ENCODE results near the gene RNF167.

The RNF167 gene

DNA sequence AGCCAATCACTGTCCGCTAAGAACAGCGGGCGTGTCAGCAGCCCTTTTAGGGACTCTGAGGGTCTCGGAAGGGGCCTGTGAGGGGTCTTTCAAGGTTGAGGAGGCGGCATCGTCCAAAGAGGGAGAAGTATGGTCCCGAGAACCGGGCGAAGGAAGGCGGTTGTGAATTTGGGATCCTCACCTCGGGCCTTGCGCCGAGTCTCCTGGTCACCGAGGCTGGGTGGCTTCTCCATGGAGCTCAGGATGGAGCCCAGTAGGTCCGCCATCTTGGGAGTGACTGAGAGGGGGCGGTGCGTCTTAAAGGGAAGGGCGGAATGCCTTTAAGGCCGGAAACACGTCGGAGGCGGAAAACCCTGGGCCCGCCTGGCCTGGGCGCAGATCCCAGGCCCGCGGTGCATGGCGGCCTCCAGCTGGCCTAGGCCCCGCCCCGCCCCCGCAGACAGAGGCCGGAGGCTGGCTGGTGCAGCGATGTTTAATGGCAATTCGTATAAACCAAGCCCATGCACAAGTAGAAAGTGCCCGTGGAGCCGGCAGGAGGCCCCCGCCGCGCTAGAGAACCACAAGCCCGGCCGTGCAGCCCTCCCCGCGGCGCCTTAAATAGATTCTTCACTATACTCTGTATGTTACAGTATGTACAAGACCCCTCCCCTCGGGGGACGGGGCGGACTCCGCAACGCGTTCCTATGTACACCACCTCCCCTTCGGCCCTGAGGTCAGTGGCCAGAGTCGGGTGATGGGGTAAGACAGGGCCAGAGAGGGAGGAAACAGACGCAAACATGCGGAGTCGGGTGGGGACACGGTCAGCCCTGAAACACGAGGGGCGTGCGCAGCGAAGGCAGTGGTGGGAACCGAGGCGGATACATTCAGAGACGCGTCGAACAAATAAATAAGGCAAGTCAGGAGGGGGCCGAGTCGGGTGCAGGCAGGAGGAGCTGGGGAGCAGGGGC lies 27.7 kb downstream of the RNF167 start, which contains the start of gene SPAG7 (continued):
- no peak for TF ChIP-seq HOXA7 (CRISPR knock-in tag; IDR thresholded peaks at IDR 0.05; ENCODE audit: borderline replicate concordance)
- no peak for TF ChIP-seq HOXC10 (CRISPR knock-in tag; IDR thresholded peaks at IDR 0.05)
- TF ChIP-seq ZNF112 (tag by site-specific recombination; IDR thresholded peaks at IDR 0.05) = no peak
- peak; percentile 98 for TF ChIP-seq ZNF335 (tag by site-specific recombination; conservative IDR thresholded peaks at IDR 0.05)
- TF ChIP-seq ZBTB10 (tag by site-specific recombination; IDR thresholded peaks at IDR 0.05) = 0 out of 2 replicates have a peak, but pooled peaks have one; percentile 20
- TF ChIP-seq, protein P1, sequence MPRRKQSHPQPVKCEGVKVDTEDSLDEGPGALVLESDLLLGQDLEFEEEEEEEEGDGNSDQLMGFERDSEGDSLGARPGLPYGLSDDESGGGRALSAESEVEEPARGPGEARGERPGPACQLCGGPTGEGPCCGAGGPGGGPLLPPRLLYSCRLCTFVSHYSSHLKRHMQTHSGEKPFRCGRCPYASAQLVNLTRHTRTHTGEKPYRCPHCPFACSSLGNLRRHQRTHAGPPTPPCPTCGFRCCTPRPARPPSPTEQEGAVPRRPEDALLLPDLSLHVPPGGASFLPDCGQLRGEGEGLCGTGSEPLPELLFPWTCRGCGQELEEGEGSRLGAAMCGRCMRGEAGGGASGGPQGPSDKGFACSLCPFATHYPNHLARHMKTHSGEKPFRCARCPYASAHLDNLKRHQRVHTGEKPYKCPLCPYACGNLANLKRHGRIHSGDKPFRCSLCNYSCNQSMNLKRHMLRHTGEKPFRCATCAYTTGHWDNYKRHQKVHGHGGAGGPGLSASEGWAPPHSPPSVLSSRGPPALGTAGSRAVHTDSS (tag by site-specific recombination; IDR thresholded peaks at IDR 0.05) = no peak
- TF ChIP-seq ZNF514 (tag by site-specific recombination; IDR thresholded peaks at IDR 0.05) = no peak
- no peak for TF ChIP-seq BCL11A (tag by site-specific recombination; IDR thresholded peaks at IDR 0.05; ENCODE audit: low read depth)
- no peak for TF ChIP-seq ZNF223 (tag by site-specific recombination; IDR thresholded peaks at IDR 0.05)
- no peak for TF ChIP-seq ZNF837 (tag by site-specific recombination; IDR thresholded peaks at IDR 0.05)
- peak; percentile 86 for TF ChIP-seq ZFHX2 (tag by site-specific recombination; conservative IDR thresholded peaks at IDR 0.05)
- peak; percentile 68; the same call in 1 of the 2 replicates for TF ChIP-seq ZNF501 (tag by site-specific recombination; IDR thresholded peaks at IDR 0.05)
- TF ChIP-seq ZSCAN23 (tag by site-specific recombination; IDR thresholded peaks at IDR 0.05) = no peak
- peak; percentile 80 for TF ChIP-seq EGR2 (tag by site-specific recombination; IDR thresholded peaks at IDR 0.05; ENCODE audit: low read depth)
- TF ChIP-seq, protein P2, sequence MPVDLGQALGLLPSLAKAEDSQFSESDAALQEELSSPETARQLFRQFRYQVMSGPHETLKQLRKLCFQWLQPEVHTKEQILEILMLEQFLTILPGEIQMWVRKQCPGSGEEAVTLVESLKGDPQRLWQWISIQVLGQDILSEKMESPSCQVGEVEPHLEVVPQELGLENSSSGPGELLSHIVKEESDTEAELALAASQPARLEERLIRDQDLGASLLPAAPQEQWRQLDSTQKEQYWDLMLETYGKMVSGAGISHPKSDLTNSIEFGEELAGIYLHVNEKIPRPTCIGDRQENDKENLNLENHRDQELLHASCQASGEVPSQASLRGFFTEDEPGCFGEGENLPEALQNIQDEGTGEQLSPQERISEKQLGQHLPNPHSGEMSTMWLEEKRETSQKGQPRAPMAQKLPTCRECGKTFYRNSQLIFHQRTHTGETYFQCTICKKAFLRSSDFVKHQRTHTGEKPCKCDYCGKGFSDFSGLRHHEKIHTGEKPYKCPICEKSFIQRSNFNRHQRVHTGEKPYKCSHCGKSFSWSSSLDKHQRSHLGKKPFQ (tag by site-specific recombination; IDR thresholded peaks at IDR 0.05) = no peak
- no peak for TF ChIP-seq ZNF610 (tag by site-specific recombination; IDR thresholded peaks at IDR 0.05; ENCODE audit: borderline replicate concordance)
- TF ChIP-seq, protein P3, sequence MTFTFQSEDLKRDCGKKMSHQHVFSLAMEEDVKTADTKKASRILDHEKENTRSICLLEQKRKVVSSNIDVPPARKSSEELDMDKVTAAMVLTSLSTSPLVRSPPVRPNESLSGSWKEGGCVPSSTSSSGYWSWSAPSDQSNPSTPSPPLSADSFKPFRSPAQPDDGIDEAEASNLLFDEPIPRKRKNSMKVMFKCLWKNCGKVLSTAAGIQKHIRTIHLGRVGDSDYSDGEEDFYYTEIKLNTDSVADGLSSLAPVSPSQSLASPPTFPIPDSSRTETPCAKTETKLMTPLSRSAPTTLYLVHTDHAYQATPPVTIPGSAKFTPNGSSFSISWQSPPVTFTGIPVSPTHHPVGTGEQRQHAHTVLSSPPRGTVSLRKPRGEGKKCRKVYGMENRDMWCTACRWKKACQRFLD (tag by site-specific recombination; IDR thresholded peaks at IDR 0.05) = no peak
- peak; percentile 96 for TF ChIP-seq ZNF660 (tag by site-specific recombination; IDR thresholded peaks at IDR 0.05)
- TF ChIP-seq ELK4 (IDR thresholded peaks at IDR 0.05; ENCODE audit: borderline replicate concordance, low read depth, low read length) = peak; percentile 71; the same call in 1 of the 2 replicates
- TF ChIP-seq OSR2 (tag by site-specific recombination; IDR thresholded peaks at IDR 0.05) = no peak
- TF ChIP-seq KLF16 (tag by site-specific recombination; IDR thresholded peaks at IDR 0.05) = peak; percentile 97
- TF ChIP-seq ZNF362 (tag by site-specific recombination; IDR thresholded peaks at IDR 0.05) = no peak
- TF ChIP-seq, protein P4, sequence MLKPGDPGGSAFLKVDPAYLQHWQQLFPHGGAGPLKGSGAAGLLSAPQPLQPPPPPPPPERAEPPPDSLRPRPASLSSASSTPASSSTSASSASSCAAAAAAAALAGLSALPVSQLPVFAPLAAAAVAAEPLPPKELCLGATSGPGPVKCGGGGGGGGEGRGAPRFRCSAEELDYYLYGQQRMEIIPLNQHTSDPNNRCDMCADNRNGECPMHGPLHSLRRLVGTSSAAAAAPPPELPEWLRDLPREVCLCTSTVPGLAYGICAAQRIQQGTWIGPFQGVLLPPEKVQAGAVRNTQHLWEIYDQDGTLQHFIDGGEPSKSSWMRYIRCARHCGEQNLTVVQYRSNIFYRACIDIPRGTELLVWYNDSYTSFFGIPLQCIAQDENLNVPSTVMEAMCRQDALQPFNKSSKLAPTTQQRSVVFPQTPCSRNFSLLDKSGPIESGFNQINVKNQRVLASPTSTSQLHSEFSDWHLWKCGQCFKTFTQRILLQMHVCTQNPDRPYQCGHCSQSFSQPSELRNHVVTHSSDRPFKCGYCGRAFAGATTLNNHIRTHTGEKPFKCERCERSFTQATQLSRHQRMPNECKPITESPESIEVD (tag by site-specific recombination; IDR thresholded peaks at IDR 0.05) = no peak
- no peak for TF ChIP-seq ZNF184 (tag by site-specific recombination; IDR thresholded peaks at IDR 0.05)
- TF ChIP-seq ZSCAN16 (tag by site-specific recombination; IDR thresholded peaks at IDR 0.05) = no peak
- TF ChIP-seq ZNF654 (tag by site-specific recombination; IDR thresholded peaks at IDR 0.05; ENCODE audit: low read depth) = no peak
- no peak for TF ChIP-seq ZNF530 (tag by site-specific recombination; IDR thresholded peaks at IDR 0.05; ENCODE audit: low read depth)
- no peak for TF ChIP-seq ZNF19 (tag by site-specific recombination; IDR thresholded peaks at IDR 0.05; ENCODE audit: low read depth)
- TF ChIP-seq ZNF133 (tag by site-specific recombination; IDR thresholded peaks at IDR 0.05) = no peak

Measured in HEK293 (cell line).